Ascending aorta (tissue), 2 donors: Measurements from ENCODE around the gene LRRC8C. TPM values are rescaled to one million over a fixed set of nuclear protein-coding genes. Genes with fewer than 3 reads are reported as not detected.
A peak's percentile ranks its signal among the peaks of the same experiment; 100 is the strongest.

Experiments used
- DNase-seq, 2 donors: peaks; one replicate each; pipeline ENCODE4 v3.0.0-alpha.2; 2019; ENCODE audit warnings: low spot score in 2 of 2
- H3K27ac ChIP-seq, 2 donors: fragments of 200-600 bp; sonication (generic); one replicate each; pipeline ENCODE4 v1.5.1; 2016 to 2017; ENCODE audit warnings: mild to moderate bottlenecking in 1 of 2
- H3K27me3 ChIP-seq: fragments of 200-600 bp; sonication (generic); one replicate; pipeline ENCODE4 v1.5.1; 2017
- H3K36me3 ChIP-seq, 2 donors: fragments of 200-600 bp; sonication (generic); one replicate each; pipeline ENCODE4 v1.5.1; 2016
- H3K4me1 ChIP-seq, 2 donors: fragments of 200-600 bp; sonication (generic); one replicate each; pipeline ENCODE4 v1.5.1; 2016 to 2017; ENCODE audit warnings: mild to moderate bottlenecking in 1 of 2
- H3K4me3 ChIP-seq, 2 donors: fragments of 200-600 bp; sonication (generic); one replicate each; pipeline ENCODE4 v1.5.1; 2016 to 2017; ENCODE audit warnings: mild to moderate bottlenecking in 1 of 2
- H3K9me3 ChIP-seq, 2 donors: fragments of 200-600 bp; sonication (generic); one replicate each; pipeline ENCODE4 v1.5.1; 2016
- CTCF ChIP-seq, 3 experiments: fragments of 200-600 bp in 2 of 3; fragments of 450-650 bp in 1 of 3; sonication (generic) in 2 of 3; IDR thresholded peaks; one replicate each; pipeline ENCODE4 v1.5.1; 2016 to 2019; ENCODE audit warnings: antibody characterized with exemption in 3 of 3, mild to moderate bottlenecking in 1 of 3, moderate library complexity in 1 of 3
- intact Hi-C: fragments of 100-400 bp; cut with DNase I; formaldehyde crosslinking; loops from one replicate; pipeline ENCODE4 v1.15.1; 2023
- total RNA-seq: library from RNA; depleted of rRNA; stranded (reverse); fragments of >200 nt; gene quantifications from one replicate; pipeline ENCODE4 v1.1.0, GENCODE V29; 2016

The LRRC8C gene
- total RNA-seq, 1 donor from 2014 or later, result 7.5 TPM

DNA sequence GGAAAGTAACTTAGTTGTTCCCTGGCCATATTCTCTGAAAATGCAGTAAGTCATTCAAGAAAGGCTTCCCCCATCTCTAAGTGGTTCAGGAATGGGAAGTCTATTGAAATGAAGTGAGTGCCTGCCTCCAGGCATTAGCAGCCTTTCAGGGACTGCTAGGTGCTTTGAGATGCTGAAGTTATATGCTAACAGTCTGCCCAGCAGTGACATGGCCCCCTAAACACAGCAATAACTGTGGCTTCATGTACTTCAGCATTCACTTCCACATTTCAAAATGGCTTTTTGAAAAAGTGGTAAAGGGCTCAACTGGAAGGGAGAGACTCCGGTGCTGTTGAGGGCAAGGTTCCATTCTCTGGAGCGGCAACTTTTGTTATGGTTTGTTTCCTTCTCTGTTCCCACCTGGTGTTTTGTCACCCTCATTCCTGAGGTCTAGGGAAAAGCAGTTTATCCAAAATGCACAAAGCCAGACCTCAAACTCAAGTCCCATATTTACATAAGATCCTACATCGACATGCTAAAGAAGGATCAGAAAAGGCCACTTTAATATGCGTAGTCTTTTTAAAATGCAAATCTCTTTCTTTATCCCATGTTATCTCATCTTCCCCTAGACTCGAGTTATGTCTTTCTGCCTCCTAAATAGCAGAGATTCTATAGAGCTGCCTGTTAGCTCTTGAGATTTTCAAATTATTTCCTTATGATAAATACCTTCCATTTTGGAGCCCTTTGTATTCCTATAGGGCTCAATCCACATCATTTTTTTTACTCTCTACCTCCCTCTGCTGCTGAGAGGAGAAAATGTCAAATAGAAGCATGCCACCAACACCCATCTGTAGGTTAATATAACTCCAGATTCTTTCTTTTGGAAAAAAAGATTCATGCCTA is 34.2 kb upstream of the LRRC8C start:
- no peaks in the 10 kb centered on the region for H3K9me3 ChIP-seq
- no peaks in the 10 kb centered on the region for H3K27me3 ChIP-seq
- intact Hi-C loops, result loop anchor here (1.0 kb wide), 1 partner anchor 114 kb away; no protein-coding TSS in a partner anchor
- no peak overlapping the region for H3K4me3 ChIP-seq
- DNase-seq, result no peak
- H3K36me3 ChIP-seq, result no peaks in the 10 kb centered on the region
- H3K27ac ChIP-seq, result no peak overlapping the region
- no peaks in the 10 kb centered on the region for H3K4me1 ChIP-seq
- TF ChIP-seq CTCF (IDR thresholded peaks at IDR 0.05), result peak; percentile 42 to 62 (median 43)

GRCh38 chr1:89599332-89599630 is 33.6 kb upstream of the LRRC8C start:
- no peak for DNase-seq
- H3K36me3 ChIP-seq, result no peaks in the 10 kb centered on the region
- H3K27me3 ChIP-seq, result no peaks in the 10 kb centered on the region
- no peak overlapping the region for H3K4me3 ChIP-seq
- no peak for TF ChIP-seq CTCF (IDR thresholded peaks at IDR 0.05)
- H3K27ac ChIP-seq, result no peak overlapping the region
- no peaks in the 10 kb centered on the region for H3K9me3 ChIP-seq
- intact Hi-C loops, result loop anchor here (1.0 kb wide), 1 partner anchor 115 kb away; no protein-coding TSS in a partner anchor
- no peaks in the 10 kb centered on the region for H3K4me1 ChIP-seq

DNA sequence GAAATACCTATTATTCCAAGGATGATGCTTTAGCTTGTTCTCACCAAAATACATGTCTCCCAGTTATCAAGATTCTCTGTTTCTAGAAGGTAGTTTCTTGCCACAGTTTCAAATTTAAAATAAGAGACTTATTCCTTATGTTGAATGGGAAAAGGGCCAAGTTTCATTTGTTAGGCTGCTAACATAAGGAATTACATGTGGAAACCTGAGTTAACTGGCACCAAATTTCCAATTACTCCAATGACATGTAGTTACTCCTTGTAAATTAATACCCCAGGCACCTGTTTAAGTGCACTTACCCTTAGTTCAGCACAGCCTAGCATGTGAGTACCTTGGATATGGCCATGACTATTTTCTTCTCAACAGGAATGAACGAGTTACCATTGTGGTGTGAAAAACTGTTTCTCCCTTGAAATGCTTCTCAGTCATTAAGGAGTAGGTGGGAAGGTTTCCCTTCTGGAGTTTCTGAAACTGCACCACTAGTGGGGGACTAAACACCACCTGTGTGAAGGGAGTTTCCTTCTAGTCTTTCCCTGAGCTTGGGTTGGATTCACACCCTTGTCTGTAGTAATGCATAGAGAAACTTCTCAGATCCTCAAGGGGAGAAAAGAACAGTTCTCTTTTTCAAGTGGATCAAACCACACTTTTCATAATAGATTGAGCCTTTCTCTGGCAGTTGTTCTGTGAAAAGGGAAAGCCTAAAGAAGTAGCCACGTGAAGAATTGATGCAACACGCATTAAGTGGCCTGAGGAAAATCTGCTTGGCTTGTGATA is 32.3 kb upstream of the LRRC8C start:
- no peak for TF ChIP-seq CTCF (IDR thresholded peaks at IDR 0.05)
- Histone ChIP-seq H3K4me1 (no peaks in the 10 kb centered on the region), H3K4me3 (no peak overlapping the region), H3K36me3 (no peaks in the 10 kb centered on the region), H3K9me3 (no peaks in the 10 kb centered on the region), H3K27me3 (no peaks in the 10 kb centered on the region), H3K27ac (no peak overlapping the region)
- intact Hi-C loops, result loop anchor here (5.0 kb wide), 1 partner anchor 162 kb away; no protein-coding TSS in a partner anchor
- DNase-seq, result no peak

GRCh38 chr1:89602871-89603404 is 30.0 kb upstream of the LRRC8C start:
- no peak for DNase-seq
- intact Hi-C loops, result loop anchor here (5.0 kb wide), 1 partner anchor 159 kb away; no protein-coding TSS in a partner anchor
- no peak for TF ChIP-seq CTCF (IDR thresholded peaks at IDR 0.05)
- H3K9me3 ChIP-seq, result no peaks in the 10 kb centered on the region
- H3K27me3 ChIP-seq, result no peaks in the 10 kb centered on the region
- no peaks in the 10 kb centered on the region for H3K36me3 ChIP-seq
- H3K27ac ChIP-seq, result no peak overlapping the region
- no peaks in the 10 kb centered on the region for H3K4me1 ChIP-seq
- H3K4me3 ChIP-seq, result no peak overlapping the region

- TF ChIP-seq CTCF (IDR thresholded peaks at IDR 0.05), result no peak
- Histone ChIP-seq H3K36me3 (no peaks in the 10 kb centered on the region), H3K4me1 (no peaks in the 10 kb centered on the region), H3K4me3 (no peak overlapping the region), H3K9me3 (no peaks in the 10 kb centered on the region), H3K27ac (no peak overlapping the region), H3K27me3 (no peaks in the 10 kb centered on the region)
- DNase-seq, result no peak
- intact Hi-C loops, result loop anchor here (5.0 kb wide), 1 partner anchor 158 kb away; no protein-coding TSS in a partner anchor
Observed at GRCh38 chr1:89603651-89604413, 29.1 kb upstream of the LRRC8C start.
